HL-60 (cell line): ENCODE results near the gene RPN1.

Experiments used
- DNase-seq, 2 experiments: peaks; one replicate each; pipeline ENCODE4 v3.0.0-alpha.2; 2010 to 2020; ENCODE audit warnings: low read depth in 1 of 2, low spot score in 1 of 2
- H3K27ac ChIP-seq: fragments of 250-450 bp; sonication (Bioruptor Pico); replicated peaks from 2 replicates; pipeline ENCODE4 v1.5.1; 2020; ENCODE audit warnings: mild to moderate bottlenecking, moderate library complexity
- H3K27me3 ChIP-seq: fragments of 250-450 bp; sonication (Bioruptor Pico); 2 replicates; pipeline ENCODE4 v1.5.1; 2021; ENCODE audit warnings: mild to moderate bottlenecking, moderate library complexity; ENCODE audit not compliant: insufficient read depth, poor library complexity, severe bottlenecking
- H3K4me3 ChIP-seq: replicated peaks from 2 replicates; pipeline ENCODE4 v1.5.1; 2011; ENCODE audit warnings: mild to moderate bottlenecking, control low read depth, low read length; ENCODE audit not compliant: insufficient read depth
- CTCF ChIP-seq: IDR thresholded peaks from one replicate; pipeline ENCODE4 v1.5.1; 2011; ENCODE audit warnings: low read length, control low read depth, inconsistent platforms; ENCODE audit not compliant: insufficient read depth
- GABPA ChIP-seq: IDR thresholded peaks from 2 replicates; pipeline ENCODE4 v1.6.1; 2012; ENCODE audit warnings: low read depth
- POLR2AphosphoS5 ChIP-seq: IDR thresholded peaks from 2 replicates; pipeline ENCODE4 v1.6.1; 2012; ENCODE audit warnings: low read depth
- REST ChIP-seq: IDR thresholded peaks from 2 replicates; pipeline ENCODE4 v1.6.1; 2012; ENCODE audit warnings: low read depth; ENCODE audit not compliant: insufficient replicate concordance
- SPI1 ChIP-seq: IDR thresholded peaks from 2 replicates; pipeline ENCODE4 v1.6.1; 2012; ENCODE audit warnings: low read depth, mild to moderate bottlenecking, borderline replicate concordance

Gene RPN1

GRCh38 chr3:128573707-128574162 is 76.9 kb downstream of the RPN1 start:
- Histone ChIP-seq H3K27ac (no peak overlapping the region), H3K27me3 (no peaks in the 10 kb centered on the region), H3K4me3 (no peak overlapping the region)
- DNase-seq = no peak
- TF ChIP-seq REST (no peak), POLR2AphosphoS5 (no peak), SPI1 (no peak), CTCF (no peak), GABPA (no peak)

GRCh38 chr3:128573160-128573559 is 77.5 kb downstream of the RPN1 start:
- no peak overlapping the region for H3K4me3 ChIP-seq
- H3K27ac ChIP-seq = no peak overlapping the region
- no peaks in the 10 kb centered on the region for H3K27me3 ChIP-seq
- TF ChIP-seq CTCF (no peak), GABPA (no peak), REST (no peak), POLR2AphosphoS5 (no peak), SPI1 (no peak)
- no peak for DNase-seq

GRCh38 chr3:128572644-128573105 is 77.9 kb downstream of the RPN1 start:
- DNase-seq = no peak
- no peak for TF ChIP-seq REST
- no peak for TF ChIP-seq SPI1
- no peak for TF ChIP-seq CTCF
- no peak for TF ChIP-seq GABPA
- no peak for TF ChIP-seq POLR2AphosphoS5
- H3K27me3 ChIP-seq = no peaks in the 10 kb centered on the region

More at GRCh38 chr3:128572644-128573105, 77.9 kb downstream of the RPN1 start:
- Histone ChIP-seq H3K4me3 (no peak overlapping the region), H3K27ac (no peak overlapping the region)
